HCT116 (cell line): ENCODE results near the gene PSAP. TPM values are rescaled to one million over a fixed set of nuclear protein-coding genes. Genes with fewer than 3 reads are reported as not detected.

Experiments
- ATAC-seq: fragments of 200-7000 bp; cut with Tn5 transposase; 2 replicates; pipeline ENCODE4 v1.9.1; 2020; ENCODE audit warnings: mild to moderate bottlenecking, moderate library complexity
- BruUV-seq: library from RNA; stranded (reverse); fragments of 400-500 nt; replicated peaks from 2 replicates; lab custom pipeline; 2021; lab: Mats Ljungman, UMichigan
- CTCF ChIA-PET: fragments of 300-600 bp; sonication (Branson Sonifier 250); formaldehyde crosslinking; loops from one replicate; lab custom pipeline; 2021; ENCODE audit warnings: antibody characterized with exemption; lab: Charles Lee
- POLR2A ChIA-PET: fragments of 300-600, 350-600 bp; sonication (Branson Sonifier 250); formaldehyde crosslinking; loops from one replicate; lab custom pipeline; 2021; ENCODE audit warnings: antibody characterized with exemption; lab: Charles Lee
- RAD21 ChIA-PET, 2 experiments: fragments of 300-600 bp; sonication (Branson Sonifier 250); formaldehyde crosslinking; loops; one replicate each; lab custom pipeline; 2023; ENCODE audit warnings: low total read pairs in 2 of 2; ENCODE audit not compliant: uncharacterized antibody in 2 of 2, unreplicated experiment in 2 of 2, low non-redundant PET in 1 of 2; lab: Charles Lee
- DNase-seq: peaks from one replicate; pipeline ENCODE4 v3.0.0-alpha.2; 2010; ENCODE audit warnings: low read depth, low spot score
- H2AFZ ChIP-seq: fragments of 200-600 bp; shearing (Covaris generic), sonication (generic); 2 replicates; pipeline ENCODE4 v1.6.1; 2017; ENCODE audit warnings: low read depth, mixed run types, mixed read lengths, antibody characterized with exemption, low read length; ENCODE audit not compliant: poor library complexity, severe bottlenecking
- H3K27ac ChIP-seq: 2 replicates; pipeline ENCODE4 v1.5.1; 2012; ENCODE audit warnings: low read depth, low read length
- H3K27me3 ChIP-seq: fragments of 200-600 bp; sonication (generic); 2 replicates; pipeline ENCODE4 v1.6.1; 2016; ENCODE audit warnings: mixed run types, low read length, mixed read lengths; ENCODE audit not compliant: insufficient read depth
- H3K36me3 ChIP-seq, 2 experiments: fragments of 200-500 bp in 1 of 2; fragments of 200-600 bp in 1 of 2; sonication (Bioruptor generic) in 1 of 2; sonication (generic) in 1 of 2; 2 replicates each; pipeline versions ENCODE4 v1.5.1 to v1.6.1; 2014 to 2016; ENCODE audit warnings: low read length in 2 of 2, inconsistent platforms in 1 of 2, mixed read lengths in 1 of 2, mixed run types in 1 of 2; ENCODE audit not compliant: insufficient read depth in 2 of 2, control insufficient read depth in 1 of 2
- H3K4me1 ChIP-seq, 2 experiments: fragments of 200-600 bp in 1 of 2; sonication (generic) in 1 of 2; 2 replicates each; pipeline versions ENCODE4 v1.5.1 to v1.6.1; 2012 to 2017; ENCODE audit warnings: low read length in 2 of 2, inconsistent platforms in 1 of 2, mild to moderate bottlenecking in 1 of 2, mixed read lengths in 1 of 2, mixed run types in 1 of 2, moderate library complexity in 1 of 2; ENCODE audit not compliant: insufficient read depth in 2 of 2, control insufficient read depth in 1 of 2
- H3K4me2 ChIP-seq: fragments of 200-600 bp; sonication (generic); 2 replicates; pipeline ENCODE4 v1.6.1; 2017; ENCODE audit warnings: mixed run types, low read length, mixed read lengths
- H3K4me3 ChIP-seq, 2 experiments: fragments of 200-600 bp in 1 of 2; sonication (generic) in 1 of 2; replicated peaks in 1 of 2; 2 replicates each; pipeline ENCODE4 v1.5.1; 2011 to 2016; ENCODE audit warnings: low read length in 2 of 2, control low read depth in 1 of 2, low read depth in 1 of 2, mild to moderate bottlenecking in 1 of 2, mixed read lengths in 1 of 2, mixed run types in 1 of 2
- H3K79me2 ChIP-seq: fragments of 200-600 bp; sonication (generic); 2 replicates; pipeline ENCODE4 v1.6.1; 2017; ENCODE audit warnings: mild to moderate bottlenecking, mixed run types, low read length, moderate library complexity, mixed read lengths; ENCODE audit not compliant: insufficient read depth
- H3K9ac ChIP-seq: fragments of 200-600 bp; sonication (generic); 2 replicates; pipeline ENCODE4 v1.6.1; 2016; ENCODE audit warnings: low read length, mixed read lengths
- H3K9me2 ChIP-seq: fragments of 200-600 bp; sonication (generic), shearing (Covaris generic); 2 replicates; pipeline ENCODE4 v1.6.1; 2017; ENCODE audit warnings: mixed run types, mild to moderate bottlenecking, moderate library complexity; ENCODE audit not compliant: insufficient read depth
- H3K9me3 ChIP-seq, 2 experiments: fragments of 200-500 bp in 1 of 2; fragments of 200-600 bp in 1 of 2; sonication (Bioruptor generic) in 1 of 2; sonication (generic) in 1 of 2; 2 replicates each; pipeline ENCODE4 v1.6.1; 2014 to 2017; ENCODE audit warnings: low read length in 2 of 2, mixed read lengths in 2 of 2, inconsistent platforms in 1 of 2, low read depth in 1 of 2, mild to moderate bottlenecking in 1 of 2, mixed run types in 1 of 2, moderate library complexity in 1 of 2; ENCODE audit not compliant: control insufficient read depth in 1 of 2, insufficient read depth in 1 of 2
- H4K20me1 ChIP-seq: fragments of 200-600 bp; sonication (generic), shearing (Covaris generic); 2 replicates; pipeline ENCODE4 v1.6.1; 2017; ENCODE audit warnings: mixed run types, mild to moderate bottlenecking, moderate library complexity; ENCODE audit not compliant: insufficient read depth
- CBX3 ChIP-seq: IDR thresholded peaks from 2 replicates; pipeline ENCODE4 v1.6.1; 2012; ENCODE audit warnings: low read depth
- ELF1 ChIP-seq: IDR thresholded peaks from 2 replicates; pipeline ENCODE4 v1.6.1; 2012; ENCODE audit warnings: low read depth, borderline replicate concordance
- EZH2 ChIP-seq: fragments of 200-600 bp; sonication (generic); IDR thresholded peaks from 2 replicates; pipeline ENCODE4 v1.6.1; 2017; ENCODE audit warnings: antibody characterized with exemption, mixed run types
- FOSL1 ChIP-seq: IDR thresholded peaks from 2 replicates; pipeline ENCODE4 v1.6.1; 2012; ENCODE audit warnings: low read depth
- POLR2A ChIP-seq: IDR thresholded peaks from 2 replicates; pipeline ENCODE4 v1.7.0; 2011; ENCODE audit warnings: borderline replicate concordance; ENCODE audit not compliant: insufficient read depth, insufficient read length; ENCODE audit errors: extremely low read depth
- POLR2AphosphoS5 ChIP-seq: IDR thresholded peaks from 2 replicates; pipeline ENCODE4 v1.6.1; 2011; ENCODE audit warnings: mild to moderate bottlenecking, low read depth, low read length, moderate library complexity
- SP1 ChIP-seq: IDR thresholded peaks from 2 replicates; pipeline ENCODE4 v1.6.1; 2012; ENCODE audit warnings: low read depth
- TCF7L2 ChIP-seq: IDR thresholded peaks from 2 replicates; pipeline ENCODE4 v1.7.0; 2011; ENCODE audit warnings: borderline replicate concordance, inconsistent platforms; ENCODE audit not compliant: insufficient read depth, insufficient read length; ENCODE audit errors: extremely low read depth
- ZFX ChIP-seq: fragments of 450-650 bp; IDR thresholded peaks from 2 replicates; pipeline ENCODE4 v1.6.1; 2017
- ZNF274 ChIP-seq: fragments of 200-500 bp; sonication (Bioruptor generic); IDR thresholded peaks from 2 replicates; pipeline ENCODE4 v1.6.1; 2014; ENCODE audit warnings: mild to moderate bottlenecking, low read depth, low read length, inconsistent platforms
- intact Hi-C: fragments of 100-400 bp; cut with micrococcal nuclease; formaldehyde crosslinking; loops from 2 replicates; pipeline ENCODE4 v1.10.0; 2022
- total RNA-seq: library from RNA; stranded (reverse); gene quantifications from one replicate; pipeline ENCODE4 v1.2.1, GENCODE V29; 2021; ENCODE audit not compliant: unreplicated experiment
- TF ChIP-seq, protein P1 (sequence below): IDR thresholded peaks from 2 replicates; pipeline ENCODE4 v1.6.1; 2012; ENCODE audit warnings: low read depth

Gene PSAP
- total RNA-seq, 1 experiment from 2014 or later = 444 TPM

DNA sequence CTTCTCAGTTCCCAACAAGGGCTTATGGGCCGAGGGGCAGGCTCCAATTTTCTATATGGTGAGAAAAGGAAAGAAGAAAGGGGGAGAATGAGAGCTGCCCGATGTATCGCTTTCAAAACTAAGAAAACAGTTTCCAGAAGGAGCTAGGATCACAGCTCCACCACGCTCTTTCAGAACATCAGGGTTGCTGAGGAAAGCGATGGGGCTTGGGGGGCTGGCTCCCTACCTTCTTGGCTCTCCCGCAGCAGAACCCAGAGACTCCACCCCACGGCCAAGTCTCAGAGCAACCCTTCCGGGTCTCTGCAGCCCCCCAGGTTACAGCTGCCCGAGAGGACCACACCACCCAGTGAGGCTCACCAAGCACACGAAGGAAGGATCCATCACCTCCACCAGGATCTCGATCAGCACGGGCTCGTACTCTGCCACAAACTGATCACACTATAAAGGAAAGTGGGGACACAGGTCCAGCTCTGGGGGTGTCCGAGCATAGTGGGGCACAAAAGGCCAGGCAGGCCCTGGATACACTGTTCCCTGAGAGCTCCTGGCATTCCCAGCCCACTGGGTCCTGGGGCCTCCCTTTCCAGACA, 32.3 kb downstream of the PSAP start:
- H2AFZ ChIP-seq = no peak overlapping the region
- no peaks in the 10 kb centered on the region for H3K79me2 ChIP-seq
- intact Hi-C loops = no loop called here
- TF ChIP-seq ZFX (no peak), POLR2AphosphoS5 (no peak), FOSL1 (no peak), POLR2A (no peak), ELF1 (no peak), CBX3 (no peak), TCF7L2 (no peak), EZH2 (no peak), SP1 (no peak), ZNF274 (no peak)
- TF ChIP-seq, protein P1, sequence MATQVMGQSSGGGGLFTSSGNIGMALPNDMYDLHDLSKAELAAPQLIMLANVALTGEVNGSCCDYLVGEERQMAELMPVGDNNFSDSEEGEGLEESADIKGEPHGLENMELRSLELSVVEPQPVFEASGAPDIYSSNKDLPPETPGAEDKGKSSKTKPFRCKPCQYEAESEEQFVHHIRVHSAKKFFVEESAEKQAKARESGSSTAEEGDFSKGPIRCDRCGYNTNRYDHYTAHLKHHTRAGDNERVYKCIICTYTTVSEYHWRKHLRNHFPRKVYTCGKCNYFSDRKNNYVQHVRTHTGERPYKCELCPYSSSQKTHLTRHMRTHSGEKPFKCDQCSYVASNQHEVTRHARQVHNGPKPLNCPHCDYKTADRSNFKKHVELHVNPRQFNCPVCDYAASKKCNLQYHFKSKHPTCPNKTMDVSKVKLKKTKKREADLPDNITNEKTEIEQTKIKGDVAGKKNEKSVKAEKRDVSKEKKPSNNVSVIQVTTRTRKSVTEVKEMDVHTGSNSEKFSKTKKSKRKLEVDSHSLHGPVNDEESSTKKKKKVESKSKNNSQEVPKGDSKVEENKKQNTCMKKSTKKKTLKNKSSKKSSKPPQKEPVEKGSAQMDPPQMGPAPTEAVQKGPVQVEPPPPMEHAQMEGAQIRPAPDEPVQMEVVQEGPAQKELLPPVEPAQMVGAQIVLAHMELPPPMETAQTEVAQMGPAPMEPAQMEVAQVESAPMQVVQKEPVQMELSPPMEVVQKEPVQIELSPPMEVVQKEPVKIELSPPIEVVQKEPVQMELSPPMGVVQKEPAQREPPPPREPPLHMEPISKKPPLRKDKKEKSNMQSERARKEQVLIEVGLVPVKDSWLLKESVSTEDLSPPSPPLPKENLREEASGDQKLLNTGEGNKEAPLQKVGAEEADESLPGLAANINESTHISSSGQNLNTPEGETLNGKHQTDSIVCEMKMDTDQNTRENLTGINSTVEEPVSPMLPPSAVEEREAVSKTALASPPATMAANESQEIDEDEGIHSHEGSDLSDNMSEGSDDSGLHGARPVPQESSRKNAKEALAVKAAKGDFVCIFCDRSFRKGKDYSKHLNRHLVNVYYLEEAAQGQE = no peak
- no peaks in the 10 kb centered on the region for H3K9me3 ChIP-seq
- H3K9me2 ChIP-seq = no peaks in the 10 kb centered on the region
- no TSS peak for BruUV-seq
- peaks cover 24 to 52% of the 10 kb centered on the region in 2 experiments for H3K36me3 ChIP-seq
- CTCF ChIA-PET = interaction anchor here (1.1 kb wide), 1 partner anchor 78 kb away, joined by 4 read pairs; no protein-coding TSS in a partner anchor
- RAD21 ChIA-PET = no interaction called here
- H3K4me3 ChIP-seq = no peak overlapping the region
- no peak overlapping the region for H3K4me2 ChIP-seq
- ATAC-seq = no peak
- no peaks in the 10 kb centered on the region for H3K4me1 ChIP-seq
- POLR2A ChIA-PET = no interaction called here
- no peak for DNase-seq
- H3K27me3 ChIP-seq = no peaks in the 10 kb centered on the region
- no peaks in the 10 kb centered on the region for H4K20me1 ChIP-seq
- no peak overlapping the region for H3K27ac ChIP-seq
- H3K9ac ChIP-seq = no peak overlapping the region
